Measurements from ENCODE around the gene EIF1AD.

DNA sequence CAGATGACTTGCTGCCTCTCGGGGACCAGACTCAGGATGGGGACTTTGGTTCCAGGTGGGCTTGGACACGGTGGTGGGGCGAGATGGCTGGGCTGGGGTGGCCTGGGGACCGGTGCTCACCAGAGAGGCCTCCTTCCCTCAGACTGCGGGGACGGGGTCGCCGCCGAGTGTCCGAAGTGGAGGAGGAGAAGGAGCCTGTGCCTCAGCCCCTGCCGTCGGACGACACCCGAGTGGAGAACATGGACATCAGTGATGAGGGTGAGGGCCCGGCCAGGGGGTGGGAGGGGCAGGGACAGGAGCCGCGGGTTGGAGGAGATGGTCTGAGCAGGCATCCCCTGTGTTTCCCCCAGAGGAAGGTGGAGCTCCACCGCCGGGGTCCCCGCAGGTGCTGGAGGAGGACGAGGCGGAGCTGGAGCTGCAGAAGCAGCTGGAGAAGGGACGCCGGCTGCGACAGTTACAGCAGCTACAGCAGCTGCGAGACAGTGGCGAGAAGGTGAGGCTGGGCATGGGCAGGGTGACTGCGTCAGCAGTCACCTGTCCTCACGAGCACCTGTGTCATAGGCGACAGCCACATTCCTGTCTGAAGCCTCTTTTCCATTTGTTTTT lies 34.5 kb downstream of the EIF1AD start:
- TF ChIP-seq POLR2AphosphoS5 (IDR thresholded peaks at IDR 0.05): no peak
- TF ChIP-seq POLR2A (IDR thresholded peaks at IDR 0.05; ENCODE audit: low read depth): no peak
